ENCODE measurements around the gene CCDC68.
A peak's percentile ranks its signal among the peaks of the same experiment; 100 is the strongest.

Gene CCDC68

DNA sequence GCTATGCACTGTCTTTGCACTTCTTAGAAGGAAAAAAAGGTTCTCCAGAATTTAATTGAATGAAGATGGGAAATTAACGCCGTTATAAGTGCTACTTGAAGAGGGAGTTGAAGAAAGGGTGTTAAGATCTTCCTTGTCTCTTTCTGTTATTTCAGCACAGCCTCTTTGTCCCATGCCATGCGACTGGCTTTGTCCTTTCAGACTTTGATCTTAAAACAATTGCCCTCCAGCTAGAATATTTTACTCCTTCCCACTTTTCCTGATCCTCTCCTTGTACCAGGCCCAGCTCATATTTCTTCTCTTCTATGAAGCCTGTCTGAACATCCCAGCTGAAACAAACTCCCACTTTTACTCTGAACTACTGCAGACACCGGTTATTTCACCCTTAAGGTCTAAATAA, 79.6 kb downstream of the CCDC68 start:
- Histone ChIP-seq H3K4me1 (ENCODE audit: insufficient read depth, low read length, poor library complexity, severe bottlenecking) (peaks cover 13% of the 10 kb centered on the region), H3K9me3 (ENCODE audit: insufficient read depth, low read depth, low read length) (no peaks in the 10 kb centered on the region), H2AFZ (ENCODE audit: low read length) (no peak overlapping the region), H3K79me2 (ENCODE audit: insufficient read depth, low read length) (peaks cover 26% of the 10 kb centered on the region; the same call in 1 of the 2 replicates), H3K36me3 (ENCODE audit: insufficient read depth, low read length) (peaks cover 57% of the 10 kb centered on the region), H3K27me3 (ENCODE audit: insufficient read depth, low read length, poor library complexity, severe bottlenecking) (no peaks in the 10 kb centered on the region), H3K9me2 (replicated peaks; ENCODE audit: low read depth, low read length) (no peaks in the 10 kb centered on the region), H3F3A (ENCODE audit: low read depth) (no peaks in the 10 kb centered on the region), H3K4me2 (ENCODE audit: low read depth, low read length, poor library complexity, severe bottlenecking) (no peak overlapping the region), H3K4me3 (ENCODE audit: low read length, poor library complexity, severe bottlenecking) (no peak overlapping the region), H3K9ac (ENCODE audit: low read depth, low read length, poor library complexity, severe bottlenecking) (no peak overlapping the region), H4K20me1 (ENCODE audit: insufficient read depth, low read length, poor library complexity, severe bottlenecking) (no peaks in the 10 kb centered on the region)
- no peak for TF ChIP-seq EZH2phosphoT487 (IDR thresholded peaks at IDR 0.05; ENCODE audit: borderline replicate concordance)
- TF ChIP-seq, protein P1, sequence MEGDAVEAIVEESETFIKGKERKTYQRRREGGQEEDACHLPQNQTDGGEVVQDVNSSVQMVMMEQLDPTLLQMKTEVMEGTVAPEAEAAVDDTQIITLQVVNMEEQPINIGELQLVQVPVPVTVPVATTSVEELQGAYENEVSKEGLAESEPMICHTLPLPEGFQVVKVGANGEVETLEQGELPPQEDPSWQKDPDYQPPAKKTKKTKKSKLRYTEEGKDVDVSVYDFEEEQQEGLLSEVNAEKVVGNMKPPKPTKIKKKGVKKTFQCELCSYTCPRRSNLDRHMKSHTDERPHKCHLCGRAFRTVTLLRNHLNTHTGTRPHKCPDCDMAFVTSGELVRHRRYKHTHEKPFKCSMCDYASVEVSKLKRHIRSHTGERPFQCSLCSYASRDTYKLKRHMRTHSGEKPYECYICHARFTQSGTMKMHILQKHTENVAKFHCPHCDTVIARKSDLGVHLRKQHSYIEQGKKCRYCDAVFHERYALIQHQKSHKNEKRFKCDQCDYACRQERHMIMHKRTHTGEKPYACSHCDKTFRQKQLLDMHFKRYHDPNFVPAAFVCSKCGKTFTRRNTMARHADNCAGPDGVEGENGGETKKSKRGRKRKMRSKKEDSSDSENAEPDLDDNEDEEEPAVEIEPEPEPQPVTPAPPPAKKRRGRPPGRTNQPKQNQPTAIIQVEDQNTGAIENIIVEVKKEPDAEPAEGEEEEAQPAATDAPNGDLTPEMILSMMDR (conservative IDR thresholded peaks at IDR 0.05; ENCODE audit: low read length): no peak

DNA sequence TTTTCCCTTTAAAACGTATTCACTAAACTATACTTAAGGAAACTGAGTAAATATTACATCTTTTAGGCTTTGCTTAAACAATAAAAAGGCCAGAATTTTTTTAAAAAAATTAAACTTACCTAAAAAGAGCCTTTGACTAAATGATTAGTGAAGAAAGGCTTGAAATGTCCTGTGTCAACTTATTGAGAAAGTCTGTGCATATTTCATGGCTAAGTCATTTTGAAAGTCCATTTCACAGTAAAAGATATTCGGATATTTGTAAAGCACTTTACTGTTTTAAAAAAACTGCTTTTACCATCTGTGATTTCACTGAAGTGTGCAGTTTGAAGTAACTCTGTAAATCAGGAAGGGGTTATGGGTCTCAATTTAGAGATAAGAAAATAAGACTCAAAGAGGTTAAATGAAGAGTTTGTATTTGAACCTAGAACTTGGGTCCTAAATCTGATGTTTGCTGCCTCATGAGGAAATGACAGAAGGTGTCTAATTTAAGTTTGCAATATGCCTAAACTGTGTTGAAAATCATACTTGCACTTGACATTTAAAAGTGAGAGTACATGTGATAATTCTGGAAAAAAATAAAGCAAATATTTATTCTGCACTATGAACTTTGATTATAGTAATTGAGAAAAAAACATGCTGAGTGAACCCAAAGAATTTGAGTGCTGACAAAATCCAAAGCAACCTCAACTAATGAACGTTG, 80.5 kb downstream of the CCDC68 start:
- Histone ChIP-seq H3K9ac (ENCODE audit: low read depth, low read length, poor library complexity, severe bottlenecking) (no peak overlapping the region), H3K27me3 (ENCODE audit: insufficient read depth, low read length, poor library complexity, severe bottlenecking) (no peaks in the 10 kb centered on the region), H3F3A (ENCODE audit: low read depth) (no peaks in the 10 kb centered on the region), H4K20me1 (ENCODE audit: insufficient read depth, low read length, poor library complexity, severe bottlenecking) (no peaks in the 10 kb centered on the region), H3K4me1 (ENCODE audit: insufficient read depth, low read length, poor library complexity, severe bottlenecking) (peaks cover 22% of the 10 kb centered on the region), H3K79me2 (ENCODE audit: insufficient read depth, low read length) (peaks cover 35% of the 10 kb centered on the region), H3K4me3 (ENCODE audit: low read length, poor library complexity, severe bottlenecking) (no peak overlapping the region), H3K9me2 (replicated peaks; ENCODE audit: low read depth, low read length) (no peaks in the 10 kb centered on the region), H3K36me3 (ENCODE audit: insufficient read depth, low read length) (peaks cover 48% of the 10 kb centered on the region), H2AFZ (ENCODE audit: low read length) (no peak overlapping the region), H3K4me2 (ENCODE audit: low read depth, low read length, poor library complexity, severe bottlenecking) (no peak overlapping the region), H3K9me3 (ENCODE audit: insufficient read depth, low read depth, low read length) (no peaks in the 10 kb centered on the region)
- TF ChIP-seq EZH2phosphoT487 (IDR thresholded peaks at IDR 0.05; ENCODE audit: borderline replicate concordance): no peak
- TF ChIP-seq, protein P1 (conservative IDR thresholded peaks at IDR 0.05; ENCODE audit: low read length): 0 out of 2 replicates have a peak, but pooled peaks have one; percentile 8

DNA sequence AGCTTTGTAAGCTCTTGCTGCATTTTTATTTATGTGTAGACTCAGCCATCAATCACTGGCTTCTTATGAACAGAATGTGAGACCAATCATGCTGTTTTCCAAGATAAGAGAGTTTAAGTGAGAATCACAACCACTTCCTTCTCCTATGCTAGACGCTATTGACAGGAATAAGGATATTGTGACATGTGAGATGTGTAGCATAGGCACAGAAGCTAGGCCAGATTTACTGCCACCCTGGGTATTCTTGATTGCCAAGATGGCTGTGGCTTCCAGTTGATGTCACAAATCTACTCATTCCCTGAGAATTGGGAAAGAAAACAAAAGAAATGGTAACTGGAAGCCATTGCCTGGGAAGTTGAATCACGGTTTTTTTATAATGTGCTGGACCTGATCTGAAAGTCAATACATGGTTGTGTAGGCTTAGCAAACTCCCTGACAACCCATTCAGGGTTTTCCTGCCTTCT, 81.1 kb downstream of the CCDC68 start:
- H4K20me1 ChIP-seq (ENCODE audit: insufficient read depth, low read length, poor library complexity, severe bottlenecking): no peaks in the 10 kb centered on the region

More for the DNA sequence above, 81.1 kb downstream of the CCDC68 start:
- Histone ChIP-seq H2AFZ (ENCODE audit: low read length) (no peak overlapping the region), H3K27me3 (ENCODE audit: insufficient read depth, low read length, poor library complexity, severe bottlenecking) (no peaks in the 10 kb centered on the region), H3F3A (ENCODE audit: low read depth) (no peaks in the 10 kb centered on the region), H3K4me3 (ENCODE audit: low read length, poor library complexity, severe bottlenecking) (no peak overlapping the region), H3K36me3 (ENCODE audit: insufficient read depth, low read length) (peaks cover 43% of the 10 kb centered on the region), H3K79me2 (ENCODE audit: insufficient read depth, low read length) (peaks cover 37% of the 10 kb centered on the region), H3K4me2 (ENCODE audit: low read depth, low read length, poor library complexity, severe bottlenecking) (no peak overlapping the region), H3K4me1 (ENCODE audit: insufficient read depth, low read length, poor library complexity, severe bottlenecking) (peaks cover 28% of the 10 kb centered on the region), H3K9me3 (ENCODE audit: insufficient read depth, low read depth, low read length) (no peaks in the 10 kb centered on the region), H3K9ac (ENCODE audit: low read depth, low read length, poor library complexity, severe bottlenecking) (no peak overlapping the region), H3K9me2 (replicated peaks; ENCODE audit: low read depth, low read length) (no peaks in the 10 kb centered on the region)
- TF ChIP-seq, protein P1 (conservative IDR thresholded peaks at IDR 0.05; ENCODE audit: low read length): no peak

All from Loucy (cell line).